ENCODE results near the gene GFRA1.

GFRA1 gene

DNA sequence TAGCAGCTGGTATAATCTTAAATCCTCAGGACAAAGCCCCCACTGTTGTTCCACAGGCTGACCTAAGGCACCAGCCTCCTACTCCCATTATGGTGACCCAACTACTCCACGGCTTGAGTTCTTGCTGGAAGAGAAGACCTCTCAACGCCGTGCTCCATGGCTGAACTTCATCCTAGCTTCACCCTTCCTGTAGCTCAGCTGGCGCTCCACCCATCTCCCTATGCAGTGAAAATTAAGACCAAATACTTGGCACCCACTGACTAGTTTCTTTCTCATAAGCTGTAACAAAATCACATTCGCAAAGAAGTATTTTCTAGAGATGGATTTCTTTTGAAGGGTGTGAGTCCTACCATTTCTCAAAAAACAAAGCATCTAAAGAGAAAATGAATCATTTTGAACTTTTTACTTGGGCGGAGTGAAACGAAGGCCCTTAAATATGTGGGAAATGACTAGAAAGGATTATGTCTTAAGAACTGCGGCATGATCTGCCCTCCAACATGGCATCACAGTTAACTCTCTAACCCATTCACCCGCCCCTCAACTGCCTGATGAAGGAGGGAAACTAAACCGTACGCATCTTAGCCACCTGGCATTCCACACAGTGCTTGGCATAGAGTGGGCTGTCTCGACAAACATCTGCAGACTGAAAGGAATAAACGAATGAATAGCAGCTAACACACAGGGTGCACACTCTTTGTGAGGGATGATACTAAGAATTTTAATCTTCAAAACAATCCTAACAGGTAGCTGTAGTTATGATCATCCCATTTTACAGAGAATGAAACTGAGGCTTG lies 32.7 kb downstream of the GFRA1 start:
- DNase-seq, result no peak

DNA sequence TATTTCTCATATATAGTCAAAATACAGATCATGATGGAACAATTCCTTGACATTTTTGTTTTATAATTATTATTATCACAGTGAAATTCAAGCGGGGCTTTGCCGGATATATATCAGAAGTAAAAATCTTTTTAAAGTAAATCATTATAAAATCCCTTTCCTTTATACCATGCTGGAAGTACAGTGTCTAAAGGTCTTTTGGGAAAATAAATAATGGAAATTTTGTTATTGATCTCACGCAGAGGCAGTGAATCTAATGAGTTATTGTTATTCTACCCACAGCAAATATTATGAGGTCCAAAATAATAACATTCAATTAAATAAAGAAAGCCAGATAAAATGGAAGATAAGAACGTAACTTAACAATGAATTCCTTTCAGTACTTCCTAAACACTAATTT lies 33.8 kb downstream of the GFRA1 start:
- no peak for DNase-seq

DNA sequence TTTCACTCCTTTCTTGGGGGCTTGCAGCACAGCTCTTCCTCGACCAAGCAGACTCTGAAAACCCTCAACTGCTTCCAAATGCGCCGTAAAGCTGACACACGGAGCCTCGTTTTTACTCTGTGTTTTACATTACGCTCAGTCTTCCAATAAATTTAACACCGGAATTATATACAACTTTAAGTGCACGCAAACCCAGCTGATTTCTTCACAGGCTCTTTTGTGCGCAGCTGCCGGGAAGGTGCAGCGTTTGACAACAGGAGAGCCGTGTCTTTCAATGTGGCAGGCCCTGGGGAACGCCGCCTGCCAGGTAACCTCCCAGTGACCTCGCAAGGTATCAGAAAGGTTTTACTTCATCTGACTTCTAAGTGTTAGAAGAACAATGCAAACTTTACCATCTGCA lies 35.0 kb downstream of the GFRA1 start:
- DNase-seq, result no peak

DNA sequence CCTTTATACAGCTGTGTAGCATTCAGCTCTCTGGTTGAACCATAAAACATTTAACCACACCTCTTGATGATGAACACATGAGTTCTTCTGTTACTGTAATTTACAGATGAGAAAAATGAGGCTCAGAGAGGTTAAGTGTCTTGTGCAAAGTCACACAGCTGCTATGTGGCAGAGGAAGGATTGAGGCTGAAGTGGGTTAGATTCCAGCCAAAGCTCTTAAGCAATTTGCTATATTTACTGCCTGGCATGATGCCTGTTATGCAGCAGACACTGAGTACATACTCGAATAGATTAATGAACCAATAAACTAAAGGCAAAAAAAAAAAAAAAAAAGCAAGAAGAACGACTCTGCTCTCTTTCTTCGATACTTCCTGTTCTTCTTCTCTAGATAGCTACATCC lies 35.7 kb downstream of the GFRA1 start:
- no peak for DNase-seq

DNA sequence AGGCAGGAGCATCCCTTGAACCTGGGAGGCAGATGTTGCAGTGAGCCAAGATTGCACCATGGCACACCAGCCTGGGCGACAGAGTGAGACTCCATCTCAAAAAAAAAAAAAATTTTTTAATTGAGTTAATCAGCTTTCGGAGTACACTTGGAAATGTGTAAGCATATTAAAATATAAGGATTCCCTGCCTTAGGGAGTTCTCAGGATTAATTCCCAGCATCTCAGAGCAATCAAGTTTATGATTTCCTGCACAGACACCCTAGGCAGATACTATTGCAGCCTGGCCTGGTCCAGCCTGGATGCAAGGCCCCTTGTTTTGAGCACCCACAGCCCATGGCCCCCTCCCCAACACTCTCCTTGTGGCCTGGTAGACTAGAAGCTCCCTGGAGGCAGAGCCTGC lies 39.8 kb downstream of the GFRA1 start:
- DNase-seq, result no peak

DNA sequence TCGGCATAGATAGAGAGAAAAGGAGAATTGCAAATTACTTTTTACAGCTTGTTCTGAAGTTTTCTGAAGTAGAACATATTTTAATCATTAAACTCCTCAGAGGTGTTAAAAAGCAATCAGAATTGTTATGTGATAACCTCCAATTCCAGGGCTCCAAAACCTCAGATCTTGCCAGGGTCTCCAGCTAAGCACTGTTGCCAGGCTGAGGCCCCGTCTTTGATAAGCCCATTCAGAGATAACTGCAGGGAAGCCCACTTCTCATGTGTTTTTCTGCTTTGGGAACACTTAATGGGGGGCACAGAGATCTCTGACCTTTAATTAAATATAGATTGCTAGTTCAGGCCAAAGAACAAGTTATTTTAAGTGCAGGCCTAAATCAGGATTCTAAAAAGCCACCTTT lies 40.4 kb downstream of the GFRA1 start:
- no peak for DNase-seq

DNA sequence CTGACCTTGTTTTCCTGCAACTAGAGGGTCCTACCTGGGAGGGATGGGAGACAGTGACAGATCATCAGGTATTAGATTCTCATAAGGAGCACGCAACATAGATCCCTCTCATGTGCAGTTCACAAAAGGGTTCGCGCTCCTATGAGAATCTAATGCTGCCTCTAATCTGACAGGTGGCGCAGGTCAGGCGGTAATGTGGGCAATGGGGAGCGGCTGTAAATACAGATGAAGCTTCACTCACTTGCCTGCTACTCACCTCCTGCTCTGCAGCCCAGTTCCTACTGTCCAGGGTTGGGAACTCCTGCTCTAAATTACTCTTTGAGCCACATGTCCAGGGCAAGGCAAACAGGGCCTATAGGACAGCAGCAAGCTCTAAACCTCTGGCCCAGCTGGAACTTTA lies 46.2 kb downstream of the GFRA1 start:
- DNase-seq, result no peak

DNA sequence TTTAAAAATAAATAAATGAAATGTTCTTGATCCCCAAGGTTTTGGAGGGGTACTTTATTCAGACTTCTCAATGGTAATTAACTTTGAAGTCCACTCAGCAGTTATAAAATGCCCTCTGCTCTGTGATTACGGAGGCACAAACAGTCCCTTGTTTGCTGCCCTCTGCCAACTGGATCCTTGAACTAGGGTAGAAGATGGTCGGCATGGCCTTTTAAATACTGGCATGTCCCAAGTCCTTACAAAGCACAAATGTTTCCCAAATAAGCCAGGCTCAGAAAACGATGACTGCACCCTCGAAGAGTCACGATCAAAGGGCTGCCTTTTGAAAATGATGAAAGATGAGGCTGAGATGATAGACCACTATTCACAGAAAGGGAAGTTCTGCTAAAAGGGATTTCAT lies 47.0 kb downstream of the GFRA1 start:
- DNase-seq, result no peak

DNA sequence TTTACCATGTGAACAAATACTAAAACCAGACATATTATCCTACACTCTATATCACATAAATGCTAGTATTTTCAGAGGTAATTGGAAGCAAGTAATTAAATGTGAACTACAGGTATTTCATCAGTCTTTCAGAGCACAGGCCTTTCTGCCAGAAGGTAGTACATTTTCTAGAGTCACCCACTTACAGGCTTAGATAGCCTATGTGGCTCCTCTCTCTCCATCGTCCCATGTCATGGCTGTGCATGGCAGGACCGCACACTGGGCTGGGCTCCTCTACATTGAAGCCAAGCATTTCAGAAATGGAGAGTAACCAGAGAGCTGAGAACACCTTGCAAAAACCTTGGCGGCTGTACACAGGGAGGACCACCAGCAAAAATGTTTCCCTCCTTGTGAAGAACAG lies 49.7 kb downstream of the GFRA1 start:
- no peak for DNase-seq

DNA sequence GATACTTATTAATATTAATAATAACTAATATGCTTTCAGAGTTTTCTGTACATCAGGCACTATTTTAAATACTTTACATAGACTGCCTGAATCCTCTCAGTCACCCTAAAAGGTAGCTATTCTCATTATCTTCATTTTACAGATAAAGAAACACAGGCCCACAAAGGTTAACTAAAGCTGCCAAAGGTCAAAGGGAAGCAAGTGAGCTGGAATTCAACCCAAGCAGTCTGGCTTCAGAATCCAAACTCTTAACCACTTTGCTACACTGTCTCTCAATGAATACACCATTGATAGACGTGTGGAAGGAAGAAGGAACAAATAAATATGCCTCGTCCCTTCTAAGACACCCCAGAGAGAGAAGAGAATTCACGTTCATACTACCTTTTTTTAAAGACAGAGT lies 52.0 kb downstream of the GFRA1 start:
- no peak for DNase-seq

DNA sequence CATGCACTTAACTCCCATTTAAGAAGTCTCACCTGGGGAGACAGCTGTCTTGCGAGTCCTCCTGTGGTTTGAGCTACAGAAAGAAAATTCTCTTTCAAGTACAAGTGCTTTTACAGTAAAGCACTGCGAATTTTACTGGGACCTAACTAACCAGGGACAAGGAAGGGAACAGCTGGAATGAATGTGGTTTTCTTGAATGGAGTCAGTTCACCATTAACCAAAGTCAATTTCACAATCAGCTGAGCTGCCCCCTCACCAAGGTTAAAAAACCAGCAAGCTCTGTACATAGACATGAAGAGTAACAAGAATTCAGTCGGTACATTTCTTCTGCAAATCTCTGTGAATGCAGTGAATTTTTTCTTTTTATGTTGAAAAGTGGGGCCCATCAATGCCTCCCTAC lies 56.3 kb downstream of the GFRA1 start:
- DNase-seq, result no peak

DNA sequence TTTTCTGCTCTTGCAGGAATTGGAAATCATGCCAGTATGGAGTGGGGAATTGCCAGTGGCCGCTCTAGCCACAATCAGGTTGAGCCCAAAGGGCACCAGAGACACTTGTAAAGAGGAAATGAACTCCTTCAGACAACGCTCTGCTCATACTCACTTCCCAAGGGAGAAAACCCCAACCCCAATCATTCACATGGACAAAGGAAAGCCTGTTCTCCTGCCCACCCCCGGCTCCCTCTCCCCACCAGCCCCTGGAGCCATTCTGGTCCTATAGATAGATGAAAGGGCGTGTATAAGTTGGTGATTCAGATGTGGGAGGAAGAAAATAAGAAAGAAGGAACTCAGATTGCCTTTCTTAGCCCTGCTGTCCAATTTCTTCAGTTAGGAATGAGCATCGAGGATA lies 57.4 kb downstream of the GFRA1 start:
- DNase-seq, result no peak

DNA sequence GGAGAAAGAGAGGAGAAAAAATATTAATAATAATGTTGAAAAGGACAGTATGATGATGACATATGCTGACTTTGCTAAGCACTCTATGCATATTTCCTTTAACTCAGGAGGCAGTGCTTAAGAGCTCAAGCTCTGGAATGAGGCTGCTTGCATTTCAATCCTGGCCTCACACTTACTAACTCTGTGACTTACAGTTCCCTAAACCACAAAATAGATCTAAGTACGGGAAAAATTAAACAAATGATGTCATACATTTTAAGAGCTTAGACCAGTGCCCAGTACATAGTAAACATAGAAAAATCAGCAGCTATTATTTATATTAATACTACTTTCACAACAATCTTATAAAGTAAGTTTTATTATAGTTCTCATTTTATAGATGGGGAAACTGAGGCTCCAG lies 61.3 kb downstream of the GFRA1 start:
- no peak for DNase-seq

DNA sequence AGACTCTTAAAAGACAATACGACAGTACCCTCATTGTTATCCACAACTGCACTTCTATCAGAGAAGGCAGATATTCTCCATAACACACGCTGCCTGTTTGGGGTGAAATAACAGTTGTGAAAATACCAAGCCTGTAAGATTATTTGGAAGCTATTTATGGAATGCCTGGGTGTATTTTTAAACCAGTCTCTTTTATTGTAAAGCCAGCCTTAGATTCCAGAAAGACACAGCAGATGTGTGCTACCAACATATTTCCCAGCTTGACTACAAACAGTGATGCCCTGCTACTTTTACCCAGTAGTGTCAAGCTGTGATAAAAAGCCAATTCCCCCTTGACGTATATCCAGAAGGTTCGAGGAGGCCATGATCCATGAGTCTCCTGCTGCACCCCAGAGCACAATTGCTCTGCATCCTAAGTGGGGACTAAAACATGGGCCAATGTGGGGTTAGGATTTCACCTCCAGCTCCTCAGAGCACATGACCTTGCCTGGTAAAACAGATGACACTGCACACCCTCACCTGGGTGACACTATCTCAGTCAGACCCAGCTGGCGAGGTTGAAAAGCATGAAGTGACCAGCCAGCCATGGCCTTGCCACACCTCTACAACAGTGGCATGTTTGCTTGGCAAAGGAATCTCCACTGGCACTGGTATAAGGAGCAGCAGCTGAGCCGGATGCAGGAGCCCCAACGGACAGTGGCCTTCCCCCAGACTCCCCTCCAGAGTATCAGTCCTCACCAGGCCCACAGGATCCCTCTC lies 62.2 kb downstream of the GFRA1 start:
- DNase-seq, result no peak

DNA sequence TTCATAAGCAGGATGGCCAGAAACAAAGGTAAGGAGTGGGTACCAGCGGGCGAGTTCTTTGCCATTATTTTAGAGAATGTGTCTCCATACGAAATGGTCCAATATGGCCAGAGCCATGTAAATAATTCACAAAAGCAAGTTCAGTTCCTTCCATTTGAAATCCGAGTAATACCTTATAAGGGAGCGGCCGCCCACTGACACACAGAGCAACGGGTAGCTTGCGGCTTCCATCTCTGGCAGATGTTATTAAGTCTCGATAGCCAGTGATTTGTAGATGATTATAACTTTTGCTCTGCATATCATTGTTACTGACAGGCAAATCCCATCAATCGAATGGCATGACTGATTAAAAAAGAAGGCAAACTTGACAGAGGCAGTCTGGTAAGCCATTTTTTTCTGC lies 63.2 kb downstream of the GFRA1 start:
- DNase-seq, result no peak

DNA sequence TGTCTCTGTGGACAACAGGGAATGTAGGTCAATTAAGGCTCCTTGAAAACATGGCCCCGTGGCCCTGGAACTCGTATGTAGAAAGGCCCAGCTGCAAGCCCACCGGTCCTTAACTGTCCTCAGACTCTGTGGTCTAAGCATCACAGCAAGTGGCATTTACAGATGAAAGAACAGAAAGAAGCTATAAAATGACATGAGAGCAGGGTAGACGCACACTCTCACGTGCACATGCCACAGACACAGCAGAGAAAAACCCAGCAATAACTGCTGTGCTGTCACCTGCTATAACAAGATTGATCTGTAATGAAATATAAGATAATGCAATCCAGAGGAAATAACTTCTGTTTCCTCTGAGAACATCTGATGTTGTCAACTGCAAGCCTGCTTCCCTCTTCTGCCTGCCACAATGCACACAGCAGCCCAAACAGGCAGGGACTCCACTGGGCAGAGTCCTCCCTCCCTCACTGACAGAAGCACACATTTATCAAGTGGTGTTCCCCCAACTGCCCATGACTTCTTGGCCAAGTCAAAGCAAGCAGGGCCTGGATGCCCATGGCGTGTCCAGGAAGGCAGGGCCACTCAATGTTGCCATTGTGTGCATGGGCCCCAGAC lies 63.9 kb downstream of the GFRA1 start:
- DNase-seq, result no peak

DNA sequence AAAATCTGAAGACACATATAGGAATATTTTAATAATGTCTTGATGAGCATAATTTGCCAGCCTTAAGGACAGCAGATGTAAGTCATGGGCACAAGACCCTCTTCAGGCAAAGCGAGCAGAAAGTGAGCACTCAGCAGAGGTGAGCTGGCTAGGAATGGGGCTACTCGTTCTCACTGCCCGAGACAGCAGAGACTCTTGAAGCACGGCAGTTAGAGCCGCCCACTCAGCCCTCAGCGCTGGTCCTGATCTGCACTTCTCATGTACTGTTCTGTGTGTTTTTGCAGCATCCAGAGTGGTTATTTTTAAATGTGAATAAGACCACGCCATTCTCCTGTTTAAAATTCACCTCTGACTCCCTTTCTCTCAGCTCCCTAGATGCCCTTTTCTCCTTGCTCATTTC lies 65.3 kb downstream of the GFRA1 start:
- no peak for DNase-seq

DNA sequence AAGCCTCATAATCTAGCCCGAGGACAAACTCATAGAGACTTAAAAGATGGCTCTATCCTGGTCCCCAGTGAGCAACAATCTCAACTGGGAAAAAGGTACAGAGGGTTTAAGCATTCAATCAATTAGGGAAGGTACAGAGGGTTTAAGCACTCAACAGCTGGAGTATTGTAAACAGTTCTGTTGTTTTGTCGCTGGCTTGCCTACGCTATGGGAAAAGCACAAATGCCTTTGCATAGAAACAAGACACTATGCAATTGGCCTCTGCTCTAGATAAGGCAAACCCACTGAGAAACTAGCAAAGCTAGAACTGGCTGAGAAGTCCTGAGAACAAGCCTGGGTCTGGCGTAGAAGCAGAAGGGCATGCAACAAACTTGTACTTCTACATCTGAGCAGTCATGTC lies 69.3 kb downstream of the GFRA1 start:
- DNase-seq, result no peak

DNA sequence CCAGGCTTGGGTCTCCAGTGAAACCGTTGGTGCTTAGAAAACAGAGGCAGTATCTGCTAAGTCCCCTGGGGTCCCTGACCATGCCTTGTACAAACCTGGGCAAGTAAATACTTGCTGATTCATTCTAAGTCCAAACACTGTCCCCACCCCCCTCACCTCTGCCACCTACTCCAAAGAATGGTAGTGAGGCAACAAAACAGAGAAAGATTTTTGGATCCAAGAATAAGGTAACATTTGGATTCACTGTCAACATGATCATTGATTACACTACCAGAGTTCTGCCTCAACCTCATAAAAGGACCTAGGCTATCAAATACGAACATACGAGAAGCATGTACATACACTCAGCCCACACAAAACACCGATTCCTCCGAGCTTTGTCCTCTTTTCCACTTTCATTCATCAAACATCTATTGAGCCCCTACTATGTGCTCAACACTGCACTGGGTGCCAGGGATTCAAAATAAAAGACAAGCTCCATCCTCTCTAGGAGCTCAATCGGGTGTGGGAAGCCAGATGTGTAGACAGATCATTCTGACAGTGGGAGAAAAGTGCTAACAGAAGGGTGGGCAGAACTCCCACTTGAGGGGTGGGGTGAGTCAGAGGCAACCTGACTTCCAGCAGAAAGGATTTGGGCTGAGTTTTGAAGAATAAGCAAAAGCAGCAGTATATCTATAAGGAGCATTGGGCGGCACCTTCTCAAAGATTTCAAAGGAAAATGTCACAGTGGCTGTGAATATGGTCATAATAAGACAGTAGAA lies 71.2 kb downstream of the GFRA1 start:
- DNase-seq, result no peak

DNA sequence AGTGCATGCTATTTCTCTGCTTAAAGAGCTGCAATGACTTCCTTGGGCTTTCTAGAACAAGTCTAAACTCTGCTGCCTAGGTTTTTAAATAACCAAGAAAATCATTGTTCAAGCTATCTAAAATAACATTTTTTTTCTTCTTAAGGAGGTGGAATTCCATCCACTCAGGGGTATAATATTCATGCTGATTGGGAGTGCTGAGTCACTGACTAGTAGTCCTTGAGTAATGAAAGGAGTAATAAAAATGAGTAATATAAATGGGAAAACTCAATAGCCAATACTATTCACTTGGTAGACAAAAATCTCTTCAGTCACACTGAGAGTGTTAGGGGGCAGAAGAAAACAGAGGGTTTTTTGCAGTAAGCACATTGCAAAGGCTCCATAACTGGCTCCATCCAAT lies 72.0 kb downstream of the GFRA1 start:
- no peak for DNase-seq

DNA sequence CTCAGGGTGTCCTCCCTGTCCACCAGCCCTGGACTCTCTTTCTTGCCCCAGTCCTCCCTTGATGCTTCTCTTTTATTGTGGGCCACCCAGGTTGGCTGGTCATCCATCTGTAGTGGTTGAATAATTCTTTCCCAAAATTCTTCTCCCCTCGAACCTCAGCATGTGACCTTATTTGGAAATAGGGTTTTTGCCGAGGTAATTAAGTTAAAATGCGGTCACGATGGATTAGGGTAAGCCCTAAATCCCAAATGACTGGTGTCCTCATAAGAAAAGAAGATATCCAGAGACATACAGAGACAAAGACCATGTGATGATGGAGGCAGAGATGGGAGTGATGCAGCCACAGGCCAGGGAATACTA lies 74.3 kb downstream of the GFRA1 start:
- no peak for DNase-seq

DNA sequence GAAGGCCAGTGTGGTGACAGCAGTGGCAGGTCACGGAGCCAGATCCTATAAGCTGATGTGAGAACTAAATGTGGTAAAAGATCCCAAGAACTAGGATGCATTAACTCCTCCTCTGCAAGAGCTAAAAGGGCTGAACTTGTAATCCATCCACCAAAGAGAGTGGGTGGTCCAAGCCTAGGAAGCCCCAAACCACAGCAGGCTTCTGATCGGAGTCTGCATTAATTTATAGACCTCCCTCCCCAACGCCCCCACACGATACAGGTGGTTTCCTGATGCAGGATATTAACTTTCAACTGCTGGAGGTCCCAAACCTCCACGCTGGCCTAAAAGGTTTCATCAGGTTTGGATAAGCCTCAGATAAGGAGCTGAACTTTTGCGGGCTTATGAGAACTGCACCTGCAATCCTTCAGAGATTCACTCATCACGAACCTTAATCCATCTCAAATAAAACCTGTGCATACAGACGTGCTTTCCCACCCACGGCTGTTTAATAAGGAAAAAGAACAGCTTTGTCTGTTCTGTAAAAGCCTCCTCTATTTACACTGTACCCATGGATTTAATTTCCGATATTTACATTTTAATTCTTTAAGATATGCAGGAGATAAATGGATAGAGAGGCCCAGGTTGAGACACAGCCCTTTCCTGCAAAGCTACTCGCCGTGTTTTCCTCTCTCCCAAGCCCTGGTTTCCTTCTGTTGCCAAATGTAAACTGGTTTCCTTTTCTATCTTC lies 74.9 kb downstream of the GFRA1 start:
- no peak for DNase-seq

DNA sequence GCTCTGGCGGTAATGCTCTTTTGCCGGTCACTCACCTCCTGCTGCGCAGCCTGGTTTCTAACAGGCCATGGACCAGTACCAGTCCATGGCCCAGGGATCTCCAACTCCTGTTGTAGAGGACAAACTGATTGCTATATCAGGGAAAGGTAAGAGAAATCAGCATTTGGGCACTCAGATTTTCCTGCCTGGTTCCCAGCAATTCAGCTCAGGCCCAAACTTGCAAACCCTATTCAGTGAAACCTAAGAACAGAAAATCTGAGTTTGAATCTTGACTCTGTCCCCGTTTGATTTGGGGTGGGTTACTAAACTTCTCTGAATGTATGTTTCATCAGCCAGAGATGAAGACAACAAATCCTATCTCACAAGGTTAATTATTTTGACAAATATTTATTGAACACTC lies 77.4 kb downstream of the GFRA1 start:
- DNase-seq, result no peak

All from stimulated activated CD4-positive, alpha-beta T cell treated with anti-CD3 and anti-CD28 coated beads, Interleukin-12 subunit alpha, Interleukin-12 subunit beta, amount 100 ng/mL, for 4 hours (primary cell).